Keratinocyte (primary cell): Measurements from ENCODE around the gene GNLY. TPM values are rescaled to one million over a fixed set of nuclear protein-coding genes. Genes with fewer than 3 reads are reported as not detected.

Experiments used
- DNase-seq: peaks from one replicate; pipeline ENCODE4 v3.0.0-alpha.2; 2011; ENCODE audit warnings: low read depth, missing footprints, low spot score
- FAIRE-seq: peaks from 2 replicates; lab custom pipeline; 2011; peaks lifted over from hg19 to GRCh38; lab: Jason Lieb, UNC
- H2AFZ ChIP-seq: 2 replicates; pipeline ENCODE4 v1.6.0; 2012; ENCODE audit warnings: low read length, control low read depth, inconsistent platforms; ENCODE audit not compliant: control insufficient read depth
- H3K27ac ChIP-seq: 2 replicates; pipeline ENCODE4 v1.5.1; 2011; ENCODE audit warnings: low read length; ENCODE audit not compliant: control insufficient read depth, insufficient read depth
- H3K27me3 ChIP-seq: 3 replicates; pipeline ENCODE4 v1.6.0; 2011; ENCODE audit warnings: low read length; ENCODE audit not compliant: control insufficient read depth, insufficient read depth; ENCODE audit errors: extremely low read depth
- H3K36me3 ChIP-seq, 2 experiments: 2 replicates in 1 of 2; 3 replicates in 1 of 2; pipeline ENCODE4 v1.5.1; 2011; ENCODE audit warnings: low read length in 2 of 2, mild to moderate bottlenecking in 1 of 2; ENCODE audit not compliant: control insufficient read depth in 2 of 2, insufficient read depth in 2 of 2; ENCODE audit errors: extremely low read depth in 1 of 2
- H3K4me1 ChIP-seq: 3 replicates; pipeline ENCODE4 v1.5.1; 2011; ENCODE audit warnings: low read length; ENCODE audit not compliant: control insufficient read depth, insufficient read depth; ENCODE audit errors: extremely low read depth
- H3K4me2 ChIP-seq: 3 replicates; pipeline ENCODE4 v1.6.0; 2011; ENCODE audit warnings: low read depth, low read length; ENCODE audit not compliant: control insufficient read depth, insufficient read depth; ENCODE audit errors: extremely low read depth
- H3K4me3 ChIP-seq, 3 experiments: fragments of 200-600 bp in 1 of 3; sonication (generic) in 1 of 3; 2 replicates in 2 of 3; 3 replicates in 1 of 3; pipeline ENCODE4 v1.5.1; 2011 to 2016; ENCODE audit warnings: low read length in 3 of 3, mild to moderate bottlenecking in 3 of 3, control low read depth in 2 of 3, inconsistent platforms in 1 of 3, low read depth in 1 of 3, mixed read lengths in 1 of 3, mixed run types in 1 of 3, moderate library complexity in 1 of 3; ENCODE audit not compliant: control insufficient read depth in 2 of 3, insufficient read depth in 2 of 3; ENCODE audit errors: extremely low read depth in 1 of 3
- H3K79me2 ChIP-seq: 2 replicates; pipeline ENCODE4 v1.6.0; 2012; ENCODE audit warnings: low read length; ENCODE audit not compliant: control insufficient read depth, insufficient read depth
- H3K9ac ChIP-seq: 3 replicates; pipeline ENCODE4 v1.6.0; 2011; ENCODE audit warnings: low read length; ENCODE audit not compliant: control insufficient read depth, insufficient read depth; ENCODE audit errors: extremely low read depth
- H3K9me1 ChIP-seq: 3 replicates; pipeline ENCODE4 v1.6.0; 2011; ENCODE audit warnings: low read length; ENCODE audit not compliant: control insufficient read depth, insufficient read depth; ENCODE audit errors: extremely low read depth
- H3K9me3 ChIP-seq: 2 replicates; pipeline ENCODE4 v1.5.1; 2012; ENCODE audit warnings: low read depth, low read length; ENCODE audit not compliant: control insufficient read depth
- H4K20me1 ChIP-seq: 3 replicates; pipeline ENCODE4 v1.6.0; 2011; ENCODE audit warnings: low read length; ENCODE audit not compliant: control insufficient read depth, insufficient read depth; ENCODE audit errors: extremely low read depth
- CTCF ChIP-seq, 3 experiments: IDR thresholded peaks in 1 of 3; conservative IDR thresholded peaks in 1 of 3; optimal IDR thresholded peaks in 1 of 3; 2 replicates in 2 of 3; 3 replicates in 1 of 3; pipeline versions ENCODE3 to v1.5.1; 2011; ENCODE audit warnings: low read length in 3 of 3, mild to moderate bottlenecking in 3 of 3, moderate library complexity in 2 of 3, control low read depth in 1 of 3, inconsistent platforms in 1 of 3; ENCODE audit not compliant: insufficient read depth in 2 of 3; ENCODE audit errors: extremely low read depth in 1 of 3
- EZH2 ChIP-seq: IDR thresholded peaks from one replicate; pipeline ENCODE4 v1.6.1; 2012; ENCODE audit warnings: inconsistent platforms, mild to moderate bottlenecking, low read length, moderate library complexity
- dilution Hi-C: fragments of 300-500 bp; cut with MboI; formaldehyde crosslinking; loops from one replicate; pipeline ENCODE4 v1.7.0; 2020; ENCODE audit warnings: low sequenced_read_pairs; ENCODE audit not compliant: extremely low pct_ligation_motif_present
- polyA plus RNA-seq, 5 experiments: library from polyadenylated mRNA; depleted of rRNA in 3 of 5; stranded (reverse) in 3 of 5; stranded (forward) in 1 of 5; unstranded in 1 of 5; fragments of >200 nt; gene quantifications; 1 replicate in 1 of 5; 2 replicates in 3 of 5; 3 replicates in 1 of 5; pipeline versions ENCODE4 v1.2.1 to v1.2.3, GENCODE V29; 2011 to 2012; ENCODE audit warnings: missing spikeins in 2 of 5, low read depth in 1 of 5, low replicate concordance in 1 of 5

Gene GNLY
- polyA plus RNA-seq, 1 donor (not counting 4 experiments of a cell fraction or from before 2014, with no cell fraction given), result not detected

GRCh38 chr2:85666016-85666415, 28.1 kb upstream of the GNLY start:
- Histone ChIP-seq H3K9me3 (no peaks in the 10 kb centered on the region), H2AFZ (no peak overlapping the region), H3K4me3 (no peak overlapping the region), H3K27ac (no peak overlapping the region), H3K79me2 (no peaks in the 10 kb centered on the region), H3K4me1 (no peaks in the 10 kb centered on the region), H3K36me3 (no peaks in the 10 kb centered on the region), H3K9me1 (no peaks in the 10 kb centered on the region), H3K27me3 (no peaks in the 10 kb centered on the region), H3K4me2 (no peak overlapping the region), H3K9ac (no peak overlapping the region), H4K20me1 (no peaks in the 10 kb centered on the region)
- TF ChIP-seq EZH2 (no peak), CTCF (optimal IDR thresholded peaks at IDR 0.05 in 1 of 3, IDR thresholded peaks at IDR 0.05 in 1 of 3, conservative IDR thresholded peaks at IDR 0.05 in 1 of 3; ENCODE audit: extremely low read depth in 1 of 3, insufficient read depth in 2 of 3, low read length in 3 of 3) (no peak)
- dilution Hi-C loops, result no loop called here
- FAIRE-seq (no peak), DNase-seq (no peak)

GRCh38 chr2:85666435-85667316, 27.5 kb upstream of the GNLY start:
- Histone ChIP-seq H3K4me2 (no peak overlapping the region), H3K27me3 (no peaks in the 10 kb centered on the region), H3K36me3 (no peaks in the 10 kb centered on the region), H3K27ac (no peak overlapping the region), H3K9me1 (no peaks in the 10 kb centered on the region), H3K9me3 (no peaks in the 10 kb centered on the region), H3K79me2 (no peaks in the 10 kb centered on the region), H3K9ac (no peak overlapping the region), H2AFZ (no peak overlapping the region), H3K4me1 (no peaks in the 10 kb centered on the region), H4K20me1 (no peaks in the 10 kb centered on the region), H3K4me3 (no peak overlapping the region)
- dilution Hi-C loops, result no loop called here
- TF ChIP-seq CTCF (optimal IDR thresholded peaks at IDR 0.05 in 1 of 3, IDR thresholded peaks at IDR 0.05 in 1 of 3, conservative IDR thresholded peaks at IDR 0.05 in 1 of 3; ENCODE audit: extremely low read depth in 1 of 3, insufficient read depth in 2 of 3, low read length in 3 of 3) (no peak), EZH2 (no peak)
- FAIRE-seq, result no peak
- DNase-seq, result no peak
